GM10266 (cell line): Measurements from ENCODE around the gene PLXDC2.

Experiments
- DNase-seq: peaks from one replicate; pipeline ENCODE4 v3.0.0; 2012; ENCODE audit errors: extremely low spot score
- TF ChIP-seq, protein P1 (sequence below): IDR thresholded peaks from 2 replicates; pipeline ENCODE4 v1.5.1; 2012; ENCODE audit warnings: mild to moderate bottlenecking, low read depth; ENCODE audit not compliant: control insufficient read depth, insufficient read depth; ENCODE audit errors: missing control alignments

Gene PLXDC2

DNA sequence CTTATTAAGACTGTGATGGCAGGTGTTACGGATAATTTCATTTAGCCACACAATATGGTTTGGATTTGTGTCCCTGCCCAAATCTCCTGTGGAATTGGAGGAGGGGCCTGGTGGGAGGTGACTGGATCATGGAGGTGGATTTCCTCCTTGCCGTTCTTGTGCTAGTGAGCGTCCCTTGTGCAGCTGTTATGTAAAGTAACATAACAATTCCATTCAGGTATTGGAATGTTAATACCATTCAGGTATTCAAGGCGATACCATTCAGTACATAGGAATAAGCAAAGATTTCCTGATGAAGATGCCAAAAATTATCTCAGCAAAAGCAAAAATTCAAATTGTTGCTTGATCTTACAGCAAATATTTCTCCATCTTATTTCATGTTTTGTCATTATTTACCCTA, 32.5 kb upstream of the PLXDC2 start:
- TF ChIP-seq, protein P1, sequence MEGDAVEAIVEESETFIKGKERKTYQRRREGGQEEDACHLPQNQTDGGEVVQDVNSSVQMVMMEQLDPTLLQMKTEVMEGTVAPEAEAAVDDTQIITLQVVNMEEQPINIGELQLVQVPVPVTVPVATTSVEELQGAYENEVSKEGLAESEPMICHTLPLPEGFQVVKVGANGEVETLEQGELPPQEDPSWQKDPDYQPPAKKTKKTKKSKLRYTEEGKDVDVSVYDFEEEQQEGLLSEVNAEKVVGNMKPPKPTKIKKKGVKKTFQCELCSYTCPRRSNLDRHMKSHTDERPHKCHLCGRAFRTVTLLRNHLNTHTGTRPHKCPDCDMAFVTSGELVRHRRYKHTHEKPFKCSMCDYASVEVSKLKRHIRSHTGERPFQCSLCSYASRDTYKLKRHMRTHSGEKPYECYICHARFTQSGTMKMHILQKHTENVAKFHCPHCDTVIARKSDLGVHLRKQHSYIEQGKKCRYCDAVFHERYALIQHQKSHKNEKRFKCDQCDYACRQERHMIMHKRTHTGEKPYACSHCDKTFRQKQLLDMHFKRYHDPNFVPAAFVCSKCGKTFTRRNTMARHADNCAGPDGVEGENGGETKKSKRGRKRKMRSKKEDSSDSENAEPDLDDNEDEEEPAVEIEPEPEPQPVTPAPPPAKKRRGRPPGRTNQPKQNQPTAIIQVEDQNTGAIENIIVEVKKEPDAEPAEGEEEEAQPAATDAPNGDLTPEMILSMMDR = no peak
- no peak for DNase-seq

DNA sequence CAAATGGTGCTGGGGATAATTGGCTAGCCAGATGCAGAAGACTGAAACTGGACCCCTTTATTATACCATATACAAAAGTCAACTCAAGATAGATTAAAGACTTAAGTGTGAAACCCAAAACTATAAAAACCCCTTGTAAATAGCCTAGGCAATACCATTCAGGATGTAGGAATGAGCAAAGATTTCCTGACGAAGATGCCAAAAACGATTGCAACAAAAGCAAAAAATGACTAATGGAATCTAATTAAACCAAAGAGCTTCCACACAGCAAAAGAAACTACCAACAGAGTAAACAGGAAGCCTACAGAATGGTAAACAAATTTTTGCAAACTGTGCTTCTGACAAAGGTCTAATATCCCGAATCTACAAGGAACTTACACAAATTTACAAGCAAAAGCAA, 30.9 kb upstream of the PLXDC2 start:
- TF ChIP-seq, protein P1 = no peak
- DNase-seq = no peak

DNA sequence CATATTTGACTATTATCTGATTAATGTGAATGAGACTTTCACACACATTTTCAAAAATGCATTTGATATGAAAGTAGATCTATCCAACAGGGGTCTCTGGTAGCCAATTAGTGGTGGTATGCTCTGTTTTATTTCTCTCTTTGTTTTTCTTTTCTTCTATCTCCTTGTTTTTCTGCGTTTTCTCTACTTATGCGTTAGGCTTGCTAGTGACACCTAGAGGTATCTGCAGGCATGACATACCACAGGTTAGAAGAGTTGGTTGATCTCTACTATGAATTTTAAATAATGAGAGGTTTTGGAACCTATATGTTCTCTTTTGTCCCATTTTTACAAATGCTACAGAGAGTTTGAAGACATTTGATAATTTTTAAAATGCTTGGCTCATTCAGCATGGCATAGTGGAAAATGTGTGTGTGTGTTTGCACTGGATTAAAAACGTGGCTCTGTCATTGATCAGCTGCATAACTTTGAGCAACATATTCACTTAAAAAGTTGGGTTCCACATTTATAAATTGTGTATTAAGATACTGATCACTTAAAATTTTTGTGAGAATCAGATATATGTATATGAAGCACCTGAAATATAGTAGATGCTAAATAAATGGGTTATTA, 28.1 kb upstream of the PLXDC2 start:
- peak; percentile 24 for DNase-seq
- TF ChIP-seq, protein P1 = peak; percentile 74

DNA sequence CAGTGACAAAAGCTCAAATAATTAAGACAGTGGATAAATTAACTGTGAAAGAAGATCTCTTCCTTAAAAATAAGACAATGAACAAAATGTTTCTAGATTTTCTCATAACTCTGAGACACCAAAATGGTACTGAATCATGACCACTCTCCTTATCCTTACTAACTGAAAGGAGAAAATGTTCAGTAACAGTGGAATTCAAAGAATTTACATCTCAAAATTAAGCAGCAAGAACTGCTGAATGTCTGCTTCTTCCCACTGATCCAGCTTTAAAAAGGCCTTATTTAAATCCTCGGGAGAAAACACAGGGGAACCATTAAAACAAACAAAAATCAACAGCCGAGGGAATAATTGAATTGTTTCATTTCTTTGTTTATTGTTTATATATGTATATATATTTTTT, 27.3 kb upstream of the PLXDC2 start:
- no peak for DNase-seq
- TF ChIP-seq, protein P1 = no peak

DNA sequence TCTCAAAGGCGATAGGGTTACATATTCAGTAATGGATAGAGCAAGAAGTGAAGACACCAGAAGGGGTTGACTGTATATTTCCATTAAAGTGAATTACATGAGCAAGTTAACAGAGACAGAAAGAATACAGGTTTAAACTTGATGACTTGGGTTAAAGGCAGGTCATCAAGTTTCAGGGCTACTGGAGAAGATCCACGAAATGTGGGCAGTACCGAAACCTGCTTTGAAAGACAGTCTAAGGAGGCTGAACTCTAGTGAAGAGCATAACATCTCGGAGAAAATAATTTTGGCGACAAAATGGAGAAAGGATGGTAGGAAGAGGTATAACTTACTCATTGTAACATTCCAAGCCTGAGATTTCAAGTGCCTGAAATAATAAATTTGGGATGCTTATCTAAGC, 26.6 kb upstream of the PLXDC2 start:
- TF ChIP-seq, protein P1 = no peak
- no peak for DNase-seq

DNA sequence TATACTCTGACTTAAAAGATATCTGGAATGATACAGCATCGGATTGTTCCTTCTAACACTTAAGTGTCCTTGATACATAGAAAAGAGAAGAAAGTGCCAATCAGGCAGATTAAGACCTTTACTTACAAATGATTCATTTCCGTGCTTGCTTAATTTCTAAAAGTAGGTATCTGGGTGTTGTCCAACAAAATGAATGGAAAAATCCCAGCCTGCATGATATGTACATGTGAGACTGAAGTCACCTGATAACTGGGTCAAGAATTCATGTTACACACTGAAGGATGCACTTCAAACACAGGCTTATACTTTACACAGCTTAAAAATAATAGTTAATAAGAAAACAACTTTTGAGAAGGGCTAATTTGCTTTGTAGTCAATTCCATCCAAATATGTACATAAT, 25.2 kb upstream of the PLXDC2 start:
- TF ChIP-seq, protein P1 = no peak
- DNase-seq = no peak

DNA sequence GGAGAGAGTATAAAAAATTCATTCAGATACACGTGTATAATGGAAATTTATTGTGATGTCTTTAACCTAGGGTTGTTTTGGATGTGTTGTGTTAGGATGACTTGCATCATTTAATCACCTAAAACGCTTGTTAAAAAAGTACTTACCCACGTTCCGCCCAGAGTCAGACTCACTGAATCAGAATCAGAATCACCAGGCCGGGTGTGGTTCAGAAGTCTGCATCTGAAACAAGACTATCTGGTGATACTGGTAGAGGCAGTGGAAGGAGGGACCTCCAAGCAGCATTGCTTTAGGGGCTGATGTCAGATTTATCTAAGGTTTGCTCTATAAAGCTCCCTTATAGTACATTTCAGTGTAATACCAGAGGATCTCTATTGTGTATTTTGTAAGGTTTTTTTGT, 20.5 kb upstream of the PLXDC2 start:
- TF ChIP-seq, protein P1 = no peak
- DNase-seq = no peak
